Astrocyte (in vitro differentiated cells and primary cell): ENCODE measurements around the gene DLX6. TPM values are rescaled to one million over a fixed set of nuclear protein-coding genes. Genes with fewer than 3 reads are reported as not detected.

Experiments
- DNase-seq: peaks from one replicate; pipeline ENCODE4 v3.0.0-alpha.2; 2010; ENCODE audit warnings: low read depth
- FAIRE-seq: peaks from 2 replicates; lab custom pipeline; 2011; peaks lifted over from hg19 to GRCh38; lab: Jason Lieb, UNC
- H2AFZ ChIP-seq: 2 replicates; pipeline ENCODE4 v1.6.0; 2012; ENCODE audit warnings: low read depth, low read length, inconsistent platforms
- H3K27ac ChIP-seq: 2 replicates; pipeline ENCODE4 v1.5.1; 2011; ENCODE audit warnings: low read depth, low read length, inconsistent platforms
- H3K27me3 ChIP-seq: 2 replicates; pipeline ENCODE4 v1.6.0; 2011; ENCODE audit warnings: low read length, inconsistent platforms; ENCODE audit not compliant: insufficient read depth
- H3K36me3 ChIP-seq: 2 replicates; pipeline ENCODE4 v1.5.1; 2011; ENCODE audit warnings: low read length, inconsistent platforms; ENCODE audit not compliant: insufficient read depth
- H3K4me1 ChIP-seq: 2 replicates; pipeline ENCODE4 v1.5.1; 2011; ENCODE audit warnings: low read length, inconsistent platforms; ENCODE audit not compliant: insufficient read depth
- H3K4me2 ChIP-seq: 2 replicates; pipeline ENCODE4 v1.6.0; 2012; ENCODE audit warnings: low read length, inconsistent platforms
- H3K4me3 ChIP-seq: 2 replicates; pipeline ENCODE4 v1.5.1; 2011; ENCODE audit warnings: low read depth, mild to moderate bottlenecking, low read length, inconsistent platforms; ENCODE audit not compliant: insufficient read depth
- H3K79me2 ChIP-seq: 2 replicates; pipeline ENCODE4 v1.6.0; 2012; ENCODE audit warnings: mild to moderate bottlenecking, low read length, inconsistent platforms; ENCODE audit not compliant: insufficient read depth
- H3K9ac ChIP-seq: 2 replicates; pipeline ENCODE4 v1.6.0; 2012; ENCODE audit warnings: mild to moderate bottlenecking, low read length, inconsistent platforms
- H3K9me3 ChIP-seq: 2 replicates; pipeline ENCODE4 v1.5.1; 2012; ENCODE audit warnings: low read depth, mild to moderate bottlenecking, low read length, inconsistent platforms; ENCODE audit not compliant: insufficient read depth
- H4K20me1 ChIP-seq: 2 replicates; pipeline ENCODE4 v1.6.0; 2012; ENCODE audit warnings: low read length, inconsistent platforms; ENCODE audit not compliant: insufficient read depth
- H3K27ac Mint-ChIP-seq: one replicate; pipeline ENCODE4 v1.8.0; 2021; ENCODE audit warnings: mild to moderate bottlenecking, mixed read lengths; ENCODE audit not compliant: unreplicated experiment
- H3K27me3 Mint-ChIP-seq: one replicate; pipeline ENCODE4 v1.8.0; 2021; ENCODE audit warnings: low read depth, mixed read lengths; ENCODE audit not compliant: unreplicated experiment
- H3K36me3 Mint-ChIP-seq: one replicate; pipeline ENCODE4 v1.8.0; 2021; ENCODE audit warnings: low read depth, mixed read lengths; ENCODE audit not compliant: unreplicated experiment
- H3K4me1 Mint-ChIP-seq: one replicate; pipeline ENCODE4 v1.8.0; 2021; ENCODE audit warnings: low read depth, mixed read lengths; ENCODE audit not compliant: unreplicated experiment
- H3K4me3 Mint-ChIP-seq: one replicate; pipeline ENCODE4 v1.8.0; 2021; ENCODE audit warnings: mild to moderate bottlenecking, moderate library complexity, mixed read lengths; ENCODE audit not compliant: unreplicated experiment
- H3K9me3 Mint-ChIP-seq: one replicate; pipeline ENCODE4 v1.8.0; 2021; ENCODE audit warnings: mild to moderate bottlenecking, mixed read lengths; ENCODE audit not compliant: unreplicated experiment
- EZH2 ChIP-seq: IDR thresholded peaks from 2 replicates; pipeline ENCODE4 v1.6.1; 2012; ENCODE audit warnings: mild to moderate bottlenecking, low read length, inconsistent platforms; ENCODE audit not compliant: insufficient read depth
- total RNA-seq: library from RNA; stranded (reverse); gene quantifications from 2 replicates; pipeline ENCODE4 v1.2.1, GENCODE V29; 2021
- TF ChIP-seq, protein P1 (sequence below): IDR thresholded peaks from 2 replicates; pipeline ENCODE4 v1.5.1; 2011; ENCODE audit warnings: low read depth, mild to moderate bottlenecking, inconsistent platforms, low read length, moderate library complexity; ENCODE audit not compliant: insufficient read depth

Gene DLX6
- total RNA-seq, 1 donor from 2014 or later, result 0.25 TPM

DNA sequence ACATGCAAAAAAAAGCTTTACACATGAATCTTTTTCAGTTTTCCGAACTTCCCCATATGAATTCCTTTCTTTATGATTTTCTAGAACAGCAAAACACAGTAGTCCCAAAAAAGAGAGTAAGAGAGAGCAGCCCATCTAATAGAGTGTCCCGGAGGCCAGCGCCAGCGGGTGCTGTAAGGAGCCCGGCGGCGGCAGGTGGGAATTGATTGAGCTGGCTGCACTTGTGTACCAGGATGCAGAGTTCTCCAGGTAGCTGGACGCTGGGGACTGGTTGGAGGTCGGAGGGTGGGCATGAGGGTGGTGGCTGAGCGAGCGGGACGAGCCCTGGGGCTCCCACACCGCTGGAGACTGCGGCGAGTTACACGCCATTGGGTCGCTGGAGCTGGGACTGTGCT is 15.2 kb downstream of the DLX6 start:
- no peak overlapping the region for H3K4me3 ChIP-seq
- H3K4me2 ChIP-seq, result no peak overlapping the region
- FAIRE-seq (no peak), DNase-seq (no peak)
- Mint-ChIP-seq H3K27ac (no peak overlapping the region), H3K27me3 (peaks cover 83% of the 10 kb centered on the region), H3K36me3 (peaks cover 4% of the 10 kb centered on the region), H3K4me1 (peaks cover 15% of the 10 kb centered on the region), H3K4me3 (peak overlapping the region; percentile 25), H3K9me3 (peaks cover 22% of the 10 kb centered on the region)
- no peak overlapping the region for H3K27ac ChIP-seq
- H3K27me3 ChIP-seq, result peaks cover 96% of the 10 kb centered on the region
- H3K9me3 ChIP-seq, result peaks cover 12% of the 10 kb centered on the region
- no peaks in the 10 kb centered on the region for H3K36me3 ChIP-seq
- H3K79me2 ChIP-seq, result no peaks in the 10 kb centered on the region
- H2AFZ ChIP-seq, result peak overlapping the region; percentile 18
- no peaks in the 10 kb centered on the region for H4K20me1 ChIP-seq
- TF ChIP-seq EZH2, result no peak
- TF ChIP-seq, protein P1, sequence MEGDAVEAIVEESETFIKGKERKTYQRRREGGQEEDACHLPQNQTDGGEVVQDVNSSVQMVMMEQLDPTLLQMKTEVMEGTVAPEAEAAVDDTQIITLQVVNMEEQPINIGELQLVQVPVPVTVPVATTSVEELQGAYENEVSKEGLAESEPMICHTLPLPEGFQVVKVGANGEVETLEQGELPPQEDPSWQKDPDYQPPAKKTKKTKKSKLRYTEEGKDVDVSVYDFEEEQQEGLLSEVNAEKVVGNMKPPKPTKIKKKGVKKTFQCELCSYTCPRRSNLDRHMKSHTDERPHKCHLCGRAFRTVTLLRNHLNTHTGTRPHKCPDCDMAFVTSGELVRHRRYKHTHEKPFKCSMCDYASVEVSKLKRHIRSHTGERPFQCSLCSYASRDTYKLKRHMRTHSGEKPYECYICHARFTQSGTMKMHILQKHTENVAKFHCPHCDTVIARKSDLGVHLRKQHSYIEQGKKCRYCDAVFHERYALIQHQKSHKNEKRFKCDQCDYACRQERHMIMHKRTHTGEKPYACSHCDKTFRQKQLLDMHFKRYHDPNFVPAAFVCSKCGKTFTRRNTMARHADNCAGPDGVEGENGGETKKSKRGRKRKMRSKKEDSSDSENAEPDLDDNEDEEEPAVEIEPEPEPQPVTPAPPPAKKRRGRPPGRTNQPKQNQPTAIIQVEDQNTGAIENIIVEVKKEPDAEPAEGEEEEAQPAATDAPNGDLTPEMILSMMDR, result no peak
- no peak overlapping the region for H3K9ac ChIP-seq
- H3K4me1 ChIP-seq, result peaks cover 5% of the 10 kb centered on the region

DNA sequence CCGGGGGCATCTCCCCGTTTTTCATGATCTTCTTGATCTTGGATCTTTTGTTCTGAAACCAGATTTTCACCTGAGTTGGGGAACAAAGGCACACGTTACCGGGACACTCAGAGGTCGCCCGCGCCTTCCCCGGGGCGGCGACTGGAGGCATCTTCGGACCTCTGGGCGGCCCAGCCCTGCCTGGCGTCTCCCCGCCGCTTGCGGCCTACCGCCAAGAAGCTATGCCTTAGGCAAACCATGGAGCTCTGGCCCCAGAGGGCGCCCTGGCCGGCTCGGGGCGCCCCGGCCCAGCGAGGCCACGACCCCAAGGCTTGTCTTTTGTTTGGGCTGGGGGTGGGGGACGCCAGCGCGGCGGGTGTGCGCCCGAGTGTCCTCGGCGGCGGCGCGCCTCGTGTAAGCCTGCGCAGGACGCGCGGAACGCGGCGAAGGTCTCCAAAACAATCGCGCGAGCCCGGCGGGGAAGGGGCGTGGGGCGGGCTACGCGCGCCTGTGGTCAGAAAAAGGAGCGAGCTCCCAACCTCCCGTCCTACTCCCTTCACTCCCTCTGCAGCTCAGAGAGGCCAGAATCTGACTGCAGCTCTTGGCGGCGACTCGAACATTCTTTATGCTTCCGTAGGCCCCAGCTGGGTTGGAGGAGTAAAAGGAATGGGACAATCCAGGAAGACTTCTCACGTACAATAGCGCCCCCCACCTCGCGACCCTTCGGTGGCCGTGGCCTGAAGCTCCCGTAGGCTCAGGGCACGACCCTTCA is 15.8 kb downstream of the DLX6 start:
- H3K4me1 Mint-ChIP-seq, result peaks cover 19% of the 10 kb centered on the region
- H3K9ac ChIP-seq, result no peak overlapping the region
- H3K9me3 Mint-ChIP-seq, result peaks cover 26% of the 10 kb centered on the region
- H4K20me1 ChIP-seq, result no peaks in the 10 kb centered on the region
- H3K79me2 ChIP-seq, result no peaks in the 10 kb centered on the region
- H3K36me3 Mint-ChIP-seq, result peaks cover 4% of the 10 kb centered on the region
- H3K27ac Mint-ChIP-seq, result peak overlapping the region; percentile 78
- H3K36me3 ChIP-seq, result no peaks in the 10 kb centered on the region
- peak overlapping the region; percentile 33 for H3K4me2 ChIP-seq
- FAIRE-seq, result no peak
- no peak overlapping the region for H3K4me3 Mint-ChIP-seq
- H3K4me1 ChIP-seq, result peaks cover 5% of the 10 kb centered on the region
- peak overlapping the region; percentile 18 for H2AFZ ChIP-seq
- DNase-seq, result no peak
- no peak overlapping the region for H3K4me3 ChIP-seq
- peaks cover 96% of the 10 kb centered on the region for H3K27me3 ChIP-seq
- no peak overlapping the region for H3K27ac ChIP-seq
- TF ChIP-seq, protein P1, result no peak
- no peak for TF ChIP-seq EZH2
- H3K27me3 Mint-ChIP-seq, result peaks cover 83% of the 10 kb centered on the region
- H3K9me3 ChIP-seq, result peaks cover 12% of the 10 kb centered on the region
